Measurements from ENCODE around the gene ZNF280B. TPM values are rescaled to one million over a fixed set of nuclear protein-coding genes. Genes with fewer than 3 reads are reported as not detected.

ZNF280B gene, protein sequence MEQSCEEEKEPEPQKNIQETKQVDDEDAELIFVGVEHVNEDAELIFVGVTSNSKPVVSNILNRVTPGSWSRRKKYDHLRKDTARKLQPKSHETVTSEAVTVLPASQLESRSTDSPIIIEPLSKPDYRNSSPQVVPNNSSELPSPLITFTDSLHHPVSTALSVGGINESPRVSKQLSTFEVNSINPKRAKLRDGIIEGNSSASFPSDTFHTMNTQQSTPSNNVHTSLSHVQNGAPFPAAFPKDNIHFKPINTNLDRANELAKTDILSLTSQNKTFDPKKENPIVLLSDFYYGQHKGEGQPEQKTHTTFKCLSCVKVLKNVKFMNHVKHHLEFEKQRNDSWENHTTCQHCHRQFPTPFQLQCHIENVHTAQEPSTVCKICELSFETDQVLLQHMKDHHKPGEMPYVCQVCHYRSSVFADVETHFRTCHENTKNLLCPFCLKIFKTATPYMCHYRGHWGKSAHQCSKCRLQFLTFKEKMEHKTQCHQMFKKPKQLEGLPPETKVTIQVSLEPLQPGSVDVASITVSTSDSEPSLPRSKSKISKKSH
- under 1 TPM; 0.14 to 0.48 (median 0.35) TPM for total RNA-seq (2021; fragmentation: NEBNext Ultra II Directional; extraction: Animal tissue kit (Norgen Biotek cat#: 25700))
- long read RNA-seq, full-length matches to known transcripts = 1 of 1 reads
- long read RNA-seq, partial matches to known transcripts = 0 of 1 reads
- long read RNA-seq, other reads (novel, unspliced or antisense) = 0 of 1 reads

DNA sequence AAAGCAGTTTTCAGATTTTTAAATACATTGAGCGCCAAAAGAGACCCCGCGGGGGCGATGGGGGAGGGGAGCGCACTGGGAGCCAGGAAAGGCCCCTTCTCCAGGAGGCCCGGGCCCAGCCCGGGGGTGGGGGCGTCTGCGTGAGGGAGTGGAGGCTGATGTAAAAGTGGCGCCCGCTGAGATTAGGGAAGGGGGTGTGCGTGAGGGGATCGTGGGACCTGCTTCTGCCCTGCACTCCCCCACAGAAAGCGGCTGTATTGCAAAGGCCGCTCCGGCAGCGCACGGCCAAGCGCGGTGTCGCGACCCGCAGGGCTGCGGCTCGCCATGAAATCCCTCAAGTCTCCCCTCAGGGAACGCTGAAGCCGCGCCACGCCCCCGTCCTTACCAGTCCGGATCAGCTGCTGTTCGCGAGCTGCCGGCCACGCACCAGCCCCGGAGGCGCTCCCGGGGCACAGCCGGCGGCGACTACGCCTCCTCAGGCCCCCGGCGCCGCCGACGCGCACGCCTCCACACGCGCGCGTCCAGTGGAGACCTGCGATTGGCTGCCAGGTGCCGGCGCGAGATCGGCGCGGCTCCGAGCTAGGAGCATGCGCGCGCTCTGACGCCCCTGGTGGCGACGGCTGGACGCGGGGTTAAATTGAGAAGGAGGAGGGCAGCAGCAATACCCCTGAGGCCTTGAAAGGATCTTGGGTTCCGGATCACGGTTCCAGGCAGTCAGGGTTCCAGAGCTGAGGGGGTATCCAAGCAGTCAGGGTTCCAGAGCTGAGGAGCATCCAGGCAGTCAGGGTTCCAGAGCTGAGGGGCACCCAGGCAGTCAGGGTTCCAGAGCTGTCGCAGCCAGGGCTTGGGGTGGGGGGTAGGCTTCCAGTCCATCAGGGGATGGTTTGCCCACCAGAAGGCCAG, at the start of gene ZNF280B:
TSS of gene ZNF280B (minus strand) at position 469 of the 903 bp plus-strand sequence. CDS start 19,344 bp downstream, outside the sequence.
- Mint-ChIP-seq H3K27ac (no peak within 1 kb of the TSS), H3K4me1 (ENCODE audit: low read depth) (no peaks in the 10 kb centered on the region), H3K9me3 (peaks cover 37% of the 10 kb centered on the region), H3K4me3 (peak within 1 kb of the TSS; percentile 30; the same call in 1 of the 2 replicates), H3K36me3 (ENCODE audit: low read depth) (peaks cover 16% of the 10 kb centered on the region; the same call in 1 of the 2 replicates), H3K27me3 (ENCODE audit: insufficient read depth) (no peaks in the 10 kb centered on the region)
- DNase-seq = peak; percentile 18
- TF ChIP-seq, protein P1, sequence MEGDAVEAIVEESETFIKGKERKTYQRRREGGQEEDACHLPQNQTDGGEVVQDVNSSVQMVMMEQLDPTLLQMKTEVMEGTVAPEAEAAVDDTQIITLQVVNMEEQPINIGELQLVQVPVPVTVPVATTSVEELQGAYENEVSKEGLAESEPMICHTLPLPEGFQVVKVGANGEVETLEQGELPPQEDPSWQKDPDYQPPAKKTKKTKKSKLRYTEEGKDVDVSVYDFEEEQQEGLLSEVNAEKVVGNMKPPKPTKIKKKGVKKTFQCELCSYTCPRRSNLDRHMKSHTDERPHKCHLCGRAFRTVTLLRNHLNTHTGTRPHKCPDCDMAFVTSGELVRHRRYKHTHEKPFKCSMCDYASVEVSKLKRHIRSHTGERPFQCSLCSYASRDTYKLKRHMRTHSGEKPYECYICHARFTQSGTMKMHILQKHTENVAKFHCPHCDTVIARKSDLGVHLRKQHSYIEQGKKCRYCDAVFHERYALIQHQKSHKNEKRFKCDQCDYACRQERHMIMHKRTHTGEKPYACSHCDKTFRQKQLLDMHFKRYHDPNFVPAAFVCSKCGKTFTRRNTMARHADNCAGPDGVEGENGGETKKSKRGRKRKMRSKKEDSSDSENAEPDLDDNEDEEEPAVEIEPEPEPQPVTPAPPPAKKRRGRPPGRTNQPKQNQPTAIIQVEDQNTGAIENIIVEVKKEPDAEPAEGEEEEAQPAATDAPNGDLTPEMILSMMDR (IDR thresholded peaks at IDR 0.05) = peak; percentile 58

DNA sequence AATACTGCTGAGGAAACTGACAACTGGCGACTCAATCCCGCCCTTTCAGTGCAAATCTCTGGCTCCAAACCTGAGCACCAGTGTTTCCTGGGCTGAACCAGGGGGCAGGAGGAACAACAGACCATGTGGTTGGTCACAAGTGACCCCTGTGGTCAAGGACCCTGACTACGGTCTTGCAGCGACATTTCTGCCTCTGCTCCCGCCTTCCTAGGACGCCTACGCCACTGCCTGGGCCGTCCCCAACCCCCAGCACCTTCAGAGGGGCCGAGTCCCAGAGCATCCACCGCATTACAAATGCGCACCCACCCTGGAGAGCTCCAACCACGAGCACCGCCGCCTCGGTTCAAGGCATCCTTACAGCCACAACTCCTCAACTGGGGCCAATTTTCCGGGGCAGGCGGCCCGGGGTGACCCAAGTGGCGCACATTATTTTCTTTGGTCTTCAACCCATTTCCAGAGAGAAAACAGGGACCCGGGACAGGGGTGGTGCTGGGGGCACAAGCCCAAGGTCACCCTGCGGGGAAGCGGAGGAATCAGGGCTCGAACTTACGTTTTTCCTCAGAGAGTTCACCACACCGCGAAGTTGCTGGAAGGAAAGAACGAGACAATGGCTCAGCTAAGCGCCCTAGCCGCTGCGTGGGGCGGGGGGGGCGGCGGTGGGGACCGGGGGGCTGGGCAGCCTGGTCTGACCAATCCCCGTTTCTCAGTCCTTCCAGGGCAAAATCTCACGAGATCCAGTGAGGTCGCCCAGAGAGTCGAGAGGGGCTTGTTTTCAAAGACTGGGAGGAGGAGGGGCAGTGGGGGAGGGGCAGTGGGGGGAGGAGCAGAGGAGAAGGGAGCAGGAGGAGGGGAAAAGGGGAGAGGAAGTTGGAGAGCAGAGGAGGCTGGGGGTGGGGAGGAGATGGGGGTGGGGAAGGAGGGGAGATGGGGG, 48.7 kb upstream of the ZNF280B start:
- Mint-ChIP-seq H3K27ac (no peak overlapping the region), H3K27me3 (ENCODE audit: insufficient read depth) (peaks cover 4% of the 10 kb centered on the region; the same call in 1 of the 2 replicates)
- DNase-seq = no peak

DNA sequence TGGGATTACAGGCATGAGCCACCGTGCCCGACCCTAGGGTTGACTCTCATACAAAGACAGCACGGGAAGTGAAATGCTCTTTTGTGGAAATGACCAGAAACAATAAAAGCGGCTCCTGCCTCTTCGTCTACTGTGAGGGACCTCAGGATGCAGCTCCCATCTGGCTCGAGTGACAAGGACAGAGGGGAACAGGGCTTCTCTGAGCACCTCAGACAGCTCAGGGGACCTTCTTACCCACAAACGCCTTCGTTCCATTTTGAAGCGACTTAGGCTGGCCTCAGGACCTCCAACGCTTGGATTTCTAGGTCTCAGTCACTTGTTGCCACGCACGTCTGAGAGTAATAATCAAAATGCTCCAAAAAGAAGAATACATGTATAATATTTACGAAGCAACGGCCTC, 48.0 kb upstream of the ZNF280B start:
- H3K36me3 Mint-ChIP-seq (ENCODE audit: low read depth) = no peaks in the 10 kb centered on the region
- peaks cover 4% of the 10 kb centered on the region; the same call in 1 of the 2 replicates for H3K27me3 Mint-ChIP-seq (ENCODE audit: insufficient read depth)
- TF ChIP-seq, protein P1 (IDR thresholded peaks at IDR 0.05) = no peak
- peaks cover 19% of the 10 kb centered on the region for H3K9me3 Mint-ChIP-seq
- no peak overlapping the region for H3K4me3 Mint-ChIP-seq
- no peaks in the 10 kb centered on the region for H3K4me1 Mint-ChIP-seq (ENCODE audit: low read depth)
- no peak for DNase-seq
- no peak overlapping the region for H3K27ac Mint-ChIP-seq

More for the DNA sequence above, 48.7 kb upstream of the ZNF280B start:
- Mint-ChIP-seq H3K4me1 (ENCODE audit: low read depth) (no peaks in the 10 kb centered on the region), H3K4me3 (no peak overlapping the region), H3K36me3 (ENCODE audit: low read depth) (no peaks in the 10 kb centered on the region), H3K9me3 (peaks cover 19% of the 10 kb centered on the region)
- TF ChIP-seq, protein P1 (IDR thresholded peaks at IDR 0.05) = no peak

DNA sequence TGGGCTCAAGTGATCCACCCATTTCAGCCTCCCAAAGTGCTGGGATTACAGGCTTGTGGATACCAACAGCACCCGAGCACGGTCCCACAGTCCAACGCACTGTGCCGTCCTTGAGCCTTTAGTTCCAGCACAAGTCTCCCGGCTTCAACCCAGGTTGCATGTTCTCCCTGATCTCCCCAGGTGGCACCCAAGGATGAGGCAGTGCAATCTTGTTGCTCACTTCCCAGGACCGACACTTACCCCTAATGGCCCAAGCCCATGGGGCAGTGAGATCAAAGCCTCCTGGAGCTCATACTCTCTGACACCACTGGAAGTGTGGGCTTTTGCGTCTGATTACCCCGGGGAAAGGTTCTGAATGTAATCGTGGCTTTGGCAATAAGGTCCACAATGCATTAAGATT, 47.1 kb upstream of the ZNF280B start:
- H3K4me1 Mint-ChIP-seq (ENCODE audit: low read depth) = no peaks in the 10 kb centered on the region

More for the DNA sequence above, 47.1 kb upstream of the ZNF280B start:
- H3K27me3 Mint-ChIP-seq (ENCODE audit: insufficient read depth) = peaks cover 7% of the 10 kb centered on the region
- H3K4me3 Mint-ChIP-seq = no peak overlapping the region
- peaks cover 19% of the 10 kb centered on the region for H3K9me3 Mint-ChIP-seq
- DNase-seq = no peak
- no peak overlapping the region for H3K27ac Mint-ChIP-seq
- TF ChIP-seq, protein P1 (IDR thresholded peaks at IDR 0.05) = no peak
- H3K36me3 Mint-ChIP-seq (ENCODE audit: low read depth) = no peaks in the 10 kb centered on the region

All from HFFc6 (cell line).